ENCODE measurements around the gene CCDC97. TPM values are rescaled to one million over a fixed set of nuclear protein-coding genes. Genes with fewer than 3 reads are reported as not detected.

The CCDC97 gene
- total RNA-seq, 1 donor from 2014 or later, result 15.5 TPM

- peaks cover 87% of the 10 kb centered on the region for H3K4me1 ChIP-seq
- H3K9me3 ChIP-seq (replicated peaks), result no peaks in the 10 kb centered on the region
- peaks cover 22% of the 10 kb centered on the region for H3K36me3 ChIP-seq
- no peaks in the 10 kb centered on the region for H3K27me3 ChIP-seq (ENCODE audit: low read depth)
- intact Hi-C loops (cut with micrococcal nuclease), result no loop called here
- peak overlapping the region; percentile 61 for H3K4me3 ChIP-seq
- DNase-seq, result no peak
- TF ChIP-seq CTCF (IDR thresholded peaks at IDR 0.05; ENCODE audit: borderline replicate concordance), result no peak
- peak overlapping the region; percentile 84 for H3K27ac ChIP-seq (replicated peaks)
Observed at GRCh38 chr19:41325640-41325946, 15.6 kb downstream of the CCDC97 start.

- H3K27me3 ChIP-seq (ENCODE audit: low read depth), result no peaks in the 10 kb centered on the region
- peak overlapping the region; percentile 61 for H3K4me3 ChIP-seq
- peaks cover 21% of the 10 kb centered on the region for H3K36me3 ChIP-seq
- H3K4me1 ChIP-seq, result peaks cover 85% of the 10 kb centered on the region
- no peak for DNase-seq
- no peaks in the 10 kb centered on the region for H3K9me3 ChIP-seq (replicated peaks)
- intact Hi-C loops (cut with micrococcal nuclease), result no loop called here
- peak overlapping the region; percentile 84 for H3K27ac ChIP-seq (replicated peaks)
- no peak for TF ChIP-seq CTCF (IDR thresholded peaks at IDR 0.05; ENCODE audit: borderline replicate concordance)
Observed at GRCh38 chr19:41325947-41326706, 16.2 kb downstream of the CCDC97 start.

GRCh38 chr19:41327076-41327575 lies 17.2 kb downstream of the CCDC97 start:
- no peaks in the 10 kb centered on the region for H3K27me3 ChIP-seq (ENCODE audit: low read depth)
- H3K36me3 ChIP-seq, result peaks cover 27% of the 10 kb centered on the region
- intact Hi-C loops (cut with micrococcal nuclease), result no loop called here
- no peaks in the 10 kb centered on the region for H3K9me3 ChIP-seq (replicated peaks)
- H3K4me1 ChIP-seq, result peaks cover 75% of the 10 kb centered on the region
- no peak for TF ChIP-seq CTCF (IDR thresholded peaks at IDR 0.05; ENCODE audit: borderline replicate concordance)
- DNase-seq, result no peak
- H3K4me3 ChIP-seq, result peak overlapping the region; percentile 49
- peak overlapping the region; percentile 84 for H3K27ac ChIP-seq (replicated peaks)

GRCh38 chr19:41327576-41328156 lies 17.7 kb downstream of the CCDC97 start:
- intact Hi-C loops (cut with micrococcal nuclease), result no loop called here
- Histone ChIP-seq H3K36me3 (peaks cover 29% of the 10 kb centered on the region), H3K9me3 (replicated peaks) (no peaks in the 10 kb centered on the region), H3K4me1 (peaks cover 70% of the 10 kb centered on the region), H3K4me3 (peak overlapping the region; percentile 49), H3K27me3 (ENCODE audit: low read depth) (no peaks in the 10 kb centered on the region), H3K27ac (replicated peaks) (peak overlapping the region; percentile 84)
- TF ChIP-seq CTCF (IDR thresholded peaks at IDR 0.05; ENCODE audit: borderline replicate concordance), result no peak
- DNase-seq, result peak; percentile 76

GRCh38 chr19:41328157-41328841 lies 18.3 kb downstream of the CCDC97 start:
- intact Hi-C loops (cut with micrococcal nuclease), result no loop called here
- DNase-seq, result no peak
- H3K9me3 ChIP-seq (replicated peaks), result no peaks in the 10 kb centered on the region
- peak overlapping the region; percentile 49 for H3K4me3 ChIP-seq
- no peak for TF ChIP-seq CTCF (IDR thresholded peaks at IDR 0.05; ENCODE audit: borderline replicate concordance)
- H3K27me3 ChIP-seq (ENCODE audit: low read depth), result no peaks in the 10 kb centered on the region
- H3K36me3 ChIP-seq, result peaks cover 29% of the 10 kb centered on the region
- peaks cover 63% of the 10 kb centered on the region for H3K4me1 ChIP-seq
- H3K27ac ChIP-seq (replicated peaks), result peak overlapping the region; percentile 84
